Superior temporal gyrus (tissue), 1 donor: Measurements from ENCODE around the gene NR6A1.
"Not testable (repeated sequence)": the region's sequence is repeated elsewhere in the genome, so short reads cannot be mapped to it uniquely, and the experiment has no call there.

Source experiments
- DNase-seq: peaks from one replicate; pipeline ENCODE4 v3.0.0-alpha.2; 2016; ENCODE audit errors: extremely low spot score

The NR6A1 gene

DNA sequence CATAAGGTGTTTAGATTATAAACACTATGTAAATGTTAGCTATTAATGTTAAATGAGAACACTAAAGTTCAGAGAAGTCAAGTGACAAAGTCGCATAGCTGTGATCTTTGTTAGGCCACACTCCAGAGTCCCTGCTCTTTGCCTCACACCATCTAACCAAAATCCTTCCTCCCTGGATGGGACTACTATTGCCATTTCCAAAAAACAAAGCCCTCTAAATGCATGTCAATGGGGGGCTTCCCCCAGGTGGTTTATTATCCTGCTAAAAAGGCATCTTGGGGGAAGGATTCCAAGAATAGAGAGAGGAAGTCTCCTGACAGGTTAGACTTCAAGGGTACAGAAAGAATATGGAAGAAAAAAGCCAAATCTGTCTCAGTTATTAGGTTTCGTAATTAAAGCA is 10.4 kb downstream of the NR6A1 start:
- DNase-seq, result no peak

DNA sequence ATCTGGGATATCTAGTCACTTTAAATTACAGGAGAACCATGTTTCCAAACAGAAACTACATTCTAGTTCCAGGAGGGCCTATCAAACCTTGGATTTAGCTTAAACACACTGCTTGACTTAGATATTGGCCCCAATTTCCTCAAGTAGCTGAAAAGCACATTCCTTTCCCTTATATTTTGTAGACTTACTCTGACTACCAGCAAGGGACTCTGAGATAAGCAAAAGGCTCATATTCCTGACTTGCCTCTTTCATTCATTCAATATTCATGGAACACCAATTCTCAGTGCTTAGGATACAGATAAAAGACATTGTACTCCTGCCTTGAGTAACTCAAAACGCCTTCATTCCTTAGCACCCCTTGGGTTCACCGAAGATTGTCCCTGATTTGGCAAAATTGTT is 11.8 kb downstream of the NR6A1 start:
- DNase-seq, result no peak

DNA sequence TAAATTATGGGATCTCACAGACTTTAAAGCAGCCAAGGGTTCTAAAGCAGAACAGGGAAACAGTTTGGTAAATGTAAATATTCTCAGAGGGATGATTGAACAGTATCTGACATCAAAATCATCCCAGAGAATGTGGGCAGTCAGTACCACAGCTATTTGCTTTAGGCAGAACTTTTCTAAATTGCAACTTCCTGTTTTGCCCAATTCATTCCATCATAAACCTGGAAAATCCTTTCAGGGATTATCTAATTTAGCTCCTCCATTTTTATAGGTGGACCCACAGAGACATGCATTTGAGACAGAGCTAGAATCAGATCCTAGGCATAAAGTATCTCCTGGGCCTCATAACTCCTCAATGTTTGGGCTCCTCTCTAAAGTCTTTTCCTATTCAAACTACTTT is 12.4 kb downstream of the NR6A1 start:
- no peak for DNase-seq

DNA sequence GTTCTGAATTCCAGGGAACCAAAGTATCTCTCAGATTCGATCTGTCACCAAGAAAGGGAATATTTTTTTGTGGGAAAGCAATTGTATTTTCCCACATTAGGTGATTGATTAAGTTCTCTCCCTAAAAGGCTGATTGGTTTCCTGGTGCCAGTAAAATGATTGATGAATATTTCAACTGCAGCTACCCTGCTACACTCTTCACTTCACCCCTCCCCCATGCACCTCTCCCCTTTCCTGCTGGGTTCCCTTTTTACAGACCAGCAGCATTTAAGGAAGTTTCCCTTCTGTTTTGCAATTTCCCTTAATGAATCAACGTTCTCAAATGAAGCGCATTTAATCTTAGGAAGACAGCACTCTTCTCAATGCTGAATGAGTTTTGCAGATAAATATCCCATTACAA is 13.1 kb downstream of the NR6A1 start:
- DNase-seq, result no peak

DNA sequence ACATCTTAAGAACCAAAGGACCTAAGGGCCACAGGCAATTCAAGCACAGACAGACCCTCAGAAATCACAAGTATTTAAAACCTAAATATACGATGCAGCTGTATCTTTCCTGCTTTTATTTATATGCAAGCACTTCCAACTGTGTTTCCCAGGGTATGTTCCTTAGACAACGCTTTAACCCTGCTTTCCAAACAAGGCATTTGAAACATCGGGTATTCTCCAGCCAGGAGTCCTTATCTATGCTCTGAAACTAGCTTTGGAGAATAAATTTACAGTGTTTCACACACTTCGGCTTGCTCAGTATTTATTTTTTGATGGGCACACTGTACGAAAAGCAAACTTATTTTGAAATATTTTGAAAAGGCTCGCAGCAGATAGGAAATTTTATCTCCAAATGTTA is 13.5 kb downstream of the NR6A1 start:
- DNase-seq, result no peak

DNA sequence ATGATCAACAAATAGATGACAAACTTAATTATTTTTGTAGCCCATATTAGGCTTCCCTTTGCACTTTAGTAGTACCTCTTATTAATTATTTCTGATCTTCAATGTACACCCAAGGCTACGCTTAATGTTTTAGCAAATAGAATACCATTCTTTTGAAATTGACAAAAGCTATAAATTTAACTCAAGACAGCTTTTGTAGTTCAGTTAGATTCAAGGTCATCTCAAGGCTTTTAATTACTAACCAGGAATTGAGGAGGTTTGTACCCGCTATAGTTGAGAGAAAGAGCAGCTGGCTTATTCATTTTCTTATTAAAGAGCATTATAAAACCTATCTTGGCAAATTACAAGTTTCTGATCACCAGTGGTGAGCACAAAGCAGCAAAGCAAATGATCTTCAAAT is 15.1 kb downstream of the NR6A1 start:
- no peak for DNase-seq

DNA sequence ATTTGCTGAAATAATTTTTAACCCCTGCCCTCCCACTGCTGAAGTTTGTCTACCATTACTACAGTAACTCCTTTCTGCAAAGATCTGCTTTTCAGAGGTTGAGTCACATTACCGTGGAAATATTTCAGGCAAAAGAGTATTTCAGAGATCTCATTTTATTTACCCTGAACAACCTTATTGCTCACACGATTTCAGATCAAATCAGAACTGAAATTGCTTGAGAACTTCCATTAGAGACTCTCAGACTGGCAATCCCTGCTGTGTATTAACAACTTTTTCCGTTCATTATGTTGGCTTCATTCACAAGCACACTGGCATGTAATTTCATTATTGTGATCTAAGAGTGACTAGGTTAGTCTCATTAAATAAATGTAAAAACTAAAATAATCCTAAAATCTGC is 16.1 kb downstream of the NR6A1 start:
- no peak for DNase-seq

DNA sequence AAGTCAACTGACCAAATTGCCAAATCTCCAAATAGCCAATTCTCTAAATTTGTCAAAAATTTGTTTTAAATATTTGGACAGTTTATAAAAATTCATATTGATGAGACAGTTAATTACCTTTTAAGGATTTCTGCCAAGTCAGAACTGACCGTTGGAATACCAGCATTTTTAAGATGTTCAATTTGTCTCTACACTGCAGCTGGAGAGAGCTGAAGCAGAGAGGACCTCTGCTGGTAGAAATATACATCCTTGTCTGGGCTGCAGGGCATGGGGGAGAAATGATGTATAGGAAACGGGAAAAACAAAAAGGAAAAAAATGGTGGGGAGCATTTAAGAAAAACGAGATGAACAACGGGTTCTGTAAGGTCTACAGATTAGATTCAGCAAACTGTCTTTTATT is 16.8 kb downstream of the NR6A1 start:
- DNase-seq, result no peak

DNA sequence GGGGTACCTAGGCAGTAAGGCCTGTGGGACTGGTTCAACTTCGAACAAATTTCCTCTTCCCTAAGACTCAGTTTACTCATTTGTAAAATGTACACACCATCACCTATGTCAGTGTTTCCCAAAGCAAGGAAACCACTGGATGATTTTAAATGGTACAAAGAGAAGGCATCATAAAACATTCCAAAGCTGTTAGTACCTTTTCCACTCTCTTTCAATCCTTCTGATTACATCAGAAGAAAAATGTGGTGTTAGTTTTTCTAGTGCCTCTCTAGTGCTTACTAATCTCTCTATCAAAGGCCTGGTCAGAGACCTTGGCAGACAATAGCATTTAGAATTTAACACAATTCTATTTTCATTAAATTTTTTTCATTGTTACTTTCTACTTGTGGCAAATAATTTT is 18.1 kb downstream of the NR6A1 start:
- DNase-seq, result no peak

DNA sequence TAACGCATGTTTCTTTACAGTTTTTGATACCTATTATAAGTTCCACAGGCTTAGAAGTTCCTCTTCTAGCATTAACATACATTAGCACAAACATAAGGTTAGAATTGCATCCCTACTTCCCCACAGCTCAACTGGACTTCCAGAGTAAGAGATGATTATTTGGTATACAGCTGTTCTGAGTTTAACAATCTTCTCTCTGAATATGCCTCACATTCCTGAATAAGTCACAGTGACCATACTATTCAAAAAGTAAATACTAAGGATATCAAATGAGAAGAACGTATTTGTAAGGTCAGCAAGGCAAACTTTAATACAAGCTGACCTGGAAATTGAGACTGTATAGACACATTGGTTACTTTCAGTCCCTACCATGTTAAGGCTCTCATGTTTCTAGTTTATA is 21.3 kb downstream of the NR6A1 start:
- DNase-seq, result no peak

DNA sequence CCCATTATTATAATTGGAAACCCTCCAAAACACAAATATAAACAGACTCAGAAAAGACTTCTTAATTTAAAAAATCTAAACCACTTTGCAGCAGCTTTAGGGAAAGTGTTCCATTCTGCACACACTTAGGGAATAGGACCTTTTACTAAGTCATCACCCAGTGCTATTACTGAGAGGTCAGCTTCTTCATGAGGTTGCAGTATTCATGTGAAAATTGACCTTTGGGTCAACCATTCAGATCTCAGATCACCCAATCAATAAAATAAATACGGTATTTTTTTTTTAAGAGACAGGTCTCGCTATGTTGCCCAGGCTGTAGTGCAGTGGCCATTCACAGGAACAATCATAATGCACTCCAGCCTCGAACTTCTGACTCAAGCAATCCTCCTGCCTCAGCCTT is 21.8 kb downstream of the NR6A1 start:
- DNase-seq, result no peak

DNA sequence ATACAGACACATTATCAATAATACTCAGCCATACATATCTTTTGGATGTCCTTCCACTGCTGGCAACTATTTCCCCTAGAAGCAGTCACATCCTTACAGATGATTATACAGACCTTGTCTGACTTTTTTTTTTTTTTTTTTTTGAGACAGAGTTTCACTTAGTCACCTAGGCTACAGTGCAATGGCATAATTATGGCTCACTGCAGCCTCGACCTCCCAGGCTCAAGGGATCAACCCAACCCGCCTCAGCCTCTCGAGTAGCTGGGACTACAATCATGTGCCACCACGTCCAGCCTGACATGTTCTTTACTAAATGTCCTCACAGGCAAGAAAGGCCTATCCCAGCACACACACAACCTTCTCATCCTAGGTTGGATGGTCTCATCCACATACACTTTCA is 24.0 kb downstream of the NR6A1 start:
- no peak for DNase-seq

DNA sequence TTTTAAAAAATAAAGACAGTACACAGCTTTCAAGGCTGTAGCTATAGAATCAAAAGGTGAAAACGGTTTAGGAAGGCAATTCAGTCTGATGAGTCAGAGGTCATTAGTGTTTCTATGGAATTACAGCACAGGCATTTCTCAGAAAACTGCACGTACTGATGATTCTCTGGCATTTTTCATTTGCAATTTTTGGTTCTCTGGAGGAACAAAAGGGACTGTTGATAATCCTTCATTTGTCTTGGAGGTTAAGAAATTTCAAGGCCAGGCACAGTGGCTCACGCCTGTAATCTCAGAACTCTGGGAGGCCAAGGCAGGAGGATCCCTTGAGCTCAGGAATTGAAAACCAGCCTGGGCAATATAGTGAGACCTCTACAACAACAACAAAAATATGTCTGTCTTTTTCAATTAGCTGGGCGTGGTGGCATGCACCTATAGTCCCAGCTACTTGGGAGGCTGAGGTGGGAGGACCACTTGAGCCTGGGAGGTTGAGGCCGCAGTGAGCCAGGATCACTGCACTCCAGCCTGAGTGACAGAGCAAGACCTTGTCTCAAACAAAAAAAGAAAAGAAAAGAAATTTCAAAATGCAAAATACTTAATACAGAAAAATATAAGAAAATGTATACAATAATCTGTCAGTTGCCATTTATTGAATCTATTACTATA is 27.3 kb downstream of the NR6A1 start:
- no peak for DNase-seq

DNA sequence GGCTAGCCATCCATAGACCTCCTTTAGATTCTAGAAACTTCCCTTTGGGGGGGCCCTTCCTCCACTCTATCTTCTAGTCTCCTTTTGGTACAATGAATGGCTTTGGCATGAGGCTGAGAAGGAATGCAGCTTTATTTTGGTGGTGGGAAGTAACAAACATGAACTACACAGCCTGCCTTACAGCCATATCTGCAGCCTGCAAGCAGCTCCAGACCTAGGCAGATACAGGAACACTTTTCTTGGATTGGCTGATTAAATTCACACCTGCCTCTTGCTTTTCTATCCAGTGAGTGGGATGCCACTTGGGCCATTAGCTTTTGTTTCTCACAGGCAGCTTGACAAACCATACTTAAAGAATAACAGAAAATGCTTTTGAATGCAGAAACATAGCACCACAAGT is 28.2 kb downstream of the NR6A1 start:
- DNase-seq, result no peak

DNA sequence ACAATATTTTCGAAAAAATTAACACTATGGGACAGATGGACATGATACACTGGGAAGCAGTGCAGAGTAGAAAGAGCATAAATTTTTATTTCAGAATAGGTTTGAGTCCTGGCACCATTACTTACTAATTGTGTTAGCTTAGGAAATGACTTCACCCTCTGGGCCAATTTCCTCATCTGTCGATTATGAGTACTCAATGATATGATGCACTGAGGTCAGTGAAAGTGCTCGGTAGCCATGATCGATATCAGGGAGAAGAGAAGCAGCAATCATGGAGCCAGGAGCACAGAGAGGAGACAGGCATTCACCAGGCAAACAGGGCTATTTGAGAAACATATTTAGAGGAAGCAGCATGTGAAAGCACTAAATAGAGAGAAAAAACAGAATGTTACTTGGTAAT is 29.4 kb downstream of the NR6A1 start:
- no peak for DNase-seq

DNA sequence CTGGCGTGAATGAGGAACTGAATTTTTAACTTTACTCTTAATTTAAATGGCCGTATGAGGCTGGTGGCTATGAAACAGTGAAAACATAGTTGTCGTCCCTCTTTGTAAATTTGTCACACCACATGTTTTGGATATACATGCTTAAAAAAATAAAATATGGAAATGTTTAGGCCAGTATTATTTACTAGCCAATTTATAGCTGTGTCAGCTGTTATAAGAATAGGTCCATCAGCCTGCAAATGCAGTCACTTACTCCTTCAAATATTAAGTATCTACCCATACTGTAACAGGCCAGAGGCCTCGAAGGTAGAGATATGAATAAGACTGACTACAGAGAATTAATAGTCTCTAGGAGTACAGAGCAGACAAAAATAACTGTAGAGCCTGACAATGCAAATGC is 30.0 kb downstream of the NR6A1 start:
- DNase-seq, result no peak

DNA sequence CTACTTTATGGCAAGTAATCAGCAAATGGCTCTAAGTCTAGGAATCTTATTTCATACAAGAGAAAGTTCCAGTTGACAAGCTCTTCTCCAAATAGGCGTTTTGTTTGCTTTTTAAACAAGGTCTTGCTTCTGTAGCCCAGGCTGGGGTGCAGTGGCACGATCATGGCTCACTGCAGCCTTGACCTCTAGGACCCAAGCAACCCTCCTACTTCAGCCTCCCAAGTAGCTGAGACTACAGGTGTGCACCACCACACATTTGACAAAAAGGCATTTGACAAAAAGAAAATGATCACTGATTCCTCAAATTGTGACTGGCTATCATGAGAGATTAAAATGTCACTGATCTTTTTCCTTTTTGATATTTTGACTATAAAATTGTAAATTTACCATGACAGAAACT is 31.8 kb downstream of the NR6A1 start:
- no peak for DNase-seq

DNA sequence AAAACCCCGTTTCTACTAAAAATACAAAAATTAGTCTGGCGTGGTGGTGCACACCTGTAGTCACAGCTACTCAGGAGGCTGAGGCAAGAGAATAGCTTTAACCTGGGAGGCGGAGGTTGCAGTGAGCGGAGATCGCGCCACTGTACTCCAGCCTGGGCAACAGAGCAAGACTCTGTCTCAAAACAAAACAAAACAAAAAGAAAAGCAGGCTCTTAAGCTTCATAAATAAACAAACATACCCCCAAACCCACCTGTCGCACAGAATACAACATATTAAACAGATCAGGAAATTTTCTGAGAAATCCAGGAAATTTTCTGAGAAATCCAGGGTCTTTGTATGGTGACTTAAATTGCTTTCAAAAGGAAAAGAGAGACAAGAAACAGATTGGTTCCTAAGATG is 33.0 kb downstream of the NR6A1 start:
- DNase-seq, result not testable (repeated sequence)

DNA sequence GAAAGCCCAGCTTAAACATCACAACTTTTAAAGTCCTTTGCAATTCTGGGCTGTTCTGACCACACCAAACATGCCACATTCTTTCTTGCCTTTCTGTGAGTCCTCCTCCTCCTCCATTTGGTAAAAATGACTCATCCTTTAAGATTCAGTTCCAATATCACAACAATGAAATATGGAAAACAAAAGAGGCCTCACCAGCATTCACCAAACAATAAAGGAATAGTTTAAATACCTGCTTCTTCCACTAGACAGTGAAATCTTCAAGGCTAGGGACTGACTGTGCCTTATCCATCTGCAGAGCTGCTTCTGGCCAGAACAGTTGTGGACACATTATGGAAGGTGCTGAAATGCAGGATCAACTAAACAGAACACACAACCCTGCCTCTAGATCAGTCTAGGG is 36.0 kb downstream of the NR6A1 start:
- no peak for DNase-seq

DNA sequence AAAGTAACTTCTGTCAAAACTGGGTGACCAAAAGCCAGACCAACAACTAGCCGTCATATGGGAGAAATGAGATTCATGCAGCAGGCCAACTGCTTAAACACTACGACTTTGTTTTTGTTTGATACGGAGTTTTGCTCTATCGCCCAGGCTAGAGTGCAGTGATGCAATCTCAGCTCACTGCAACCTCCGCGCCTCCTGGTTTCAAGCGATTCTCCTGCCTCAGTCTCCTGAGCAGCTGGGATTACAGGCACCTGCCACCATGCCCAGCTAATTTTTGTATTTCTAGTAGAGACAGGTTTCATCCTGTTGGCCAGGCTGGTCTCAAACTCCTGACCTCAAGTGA is 36.4 kb downstream of the NR6A1 start:
- not testable (repeated sequence) for DNase-seq

DNA sequence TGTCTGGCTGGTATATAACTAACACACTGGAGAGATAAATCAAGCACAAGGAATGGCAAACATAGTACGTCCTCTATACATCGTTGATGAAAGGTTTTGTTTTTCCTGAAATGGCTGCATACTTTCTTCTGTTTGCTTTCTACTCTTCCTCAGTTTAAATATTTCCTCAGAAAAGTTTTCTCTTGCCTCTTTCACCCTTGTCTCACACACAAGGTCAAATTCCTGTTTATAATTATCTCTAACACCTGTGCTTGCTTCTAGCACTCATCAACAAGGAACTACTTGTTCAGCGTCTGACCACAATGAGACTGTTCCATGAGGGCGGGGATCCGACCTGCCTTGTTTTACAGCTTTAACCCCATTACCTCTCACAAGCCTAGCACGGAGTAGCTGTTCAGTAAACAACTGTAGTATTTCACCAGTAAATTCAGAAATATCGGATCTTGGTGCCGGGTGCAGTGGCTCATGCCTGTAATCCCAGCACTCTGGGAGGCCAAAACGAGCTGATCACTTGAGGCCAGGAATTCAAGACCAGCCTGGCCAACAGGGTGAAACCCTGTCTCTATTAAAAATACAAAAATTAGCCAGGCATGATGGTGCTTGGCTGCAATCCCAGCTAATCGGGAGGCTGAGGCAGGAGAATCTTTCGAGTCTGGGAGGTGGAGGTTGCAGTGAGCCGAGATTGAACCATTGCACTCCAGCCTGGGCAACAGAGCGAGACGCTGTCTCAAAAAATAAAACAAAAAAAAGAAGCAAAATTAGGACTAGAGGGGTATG is 37.0 kb downstream of the NR6A1 start:
- no peak for DNase-seq

DNA sequence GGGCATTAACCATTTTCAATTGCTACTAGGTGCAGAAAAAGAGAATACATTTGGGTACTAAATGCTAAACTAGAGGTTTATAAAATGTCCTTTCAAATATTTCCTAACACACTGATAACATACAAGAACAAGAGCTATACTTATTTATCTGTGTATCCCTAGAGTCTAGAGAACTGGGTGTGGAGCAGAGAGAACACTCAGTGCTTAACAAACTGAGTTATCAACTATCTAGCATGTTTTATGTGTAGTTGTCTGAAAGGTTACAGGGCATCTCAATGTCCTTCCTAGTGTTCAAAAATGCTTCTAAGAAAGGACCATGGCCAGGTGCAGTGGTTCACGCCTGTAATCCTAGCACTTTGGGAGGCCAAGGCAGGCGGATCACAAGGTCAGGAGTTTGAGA is 40.3 kb downstream of the NR6A1 start:
- DNase-seq, result no peak

DNA sequence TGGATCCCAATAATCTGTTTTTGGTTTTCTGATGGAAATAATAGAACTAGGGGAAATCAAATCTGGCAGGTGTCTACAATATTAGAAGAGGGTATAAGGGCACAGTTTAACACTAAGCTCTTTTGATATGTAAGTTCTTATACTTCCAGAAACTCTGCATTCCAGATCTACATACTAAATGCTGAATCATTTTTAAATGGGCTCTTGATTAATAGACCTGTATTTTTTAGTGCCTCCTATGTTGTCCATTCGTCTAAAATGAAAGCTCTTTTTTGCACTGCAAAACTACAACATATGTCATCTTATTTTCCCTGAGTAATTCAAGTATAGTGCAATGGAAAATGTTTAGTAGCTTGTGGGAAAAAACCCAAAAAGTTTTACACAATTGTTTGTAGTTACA is 44.2 kb downstream of the NR6A1 start:
- no peak for DNase-seq

DNA sequence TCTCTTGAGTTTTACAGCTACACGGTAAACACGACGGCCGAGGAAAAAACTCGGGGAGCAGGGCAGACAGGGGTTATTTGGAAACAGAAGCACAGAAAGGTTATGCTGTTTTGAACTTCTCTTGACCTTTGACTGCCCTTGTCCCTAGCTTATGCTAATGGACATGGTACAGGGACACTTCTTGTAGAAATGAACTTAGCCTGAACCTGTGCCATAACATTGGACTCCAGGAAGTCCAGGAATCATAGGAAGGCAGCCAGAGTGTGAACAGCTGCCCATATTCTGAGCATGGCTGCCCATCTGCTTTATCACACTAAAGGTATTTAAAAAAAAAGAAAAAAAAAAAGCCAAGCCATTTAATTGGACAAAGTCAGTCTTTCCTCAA is 46.1 kb downstream of the NR6A1 start:
- DNase-seq, result no peak
